Mammary microvascular endothelial cell (primary cell): ENCODE data around the gene PDCD2L. TPM values are rescaled to one million over a fixed set of nuclear protein-coding genes. Genes with fewer than 3 reads are reported as not detected.

Experiments
- total RNA-seq: library from RNA; depleted of rRNA; stranded (reverse); fragments of >200 nt; gene quantifications from 2 replicates; pipeline ENCODE4 v1.2.3, GENCODE V29; 2015

Gene PDCD2L, protein sequence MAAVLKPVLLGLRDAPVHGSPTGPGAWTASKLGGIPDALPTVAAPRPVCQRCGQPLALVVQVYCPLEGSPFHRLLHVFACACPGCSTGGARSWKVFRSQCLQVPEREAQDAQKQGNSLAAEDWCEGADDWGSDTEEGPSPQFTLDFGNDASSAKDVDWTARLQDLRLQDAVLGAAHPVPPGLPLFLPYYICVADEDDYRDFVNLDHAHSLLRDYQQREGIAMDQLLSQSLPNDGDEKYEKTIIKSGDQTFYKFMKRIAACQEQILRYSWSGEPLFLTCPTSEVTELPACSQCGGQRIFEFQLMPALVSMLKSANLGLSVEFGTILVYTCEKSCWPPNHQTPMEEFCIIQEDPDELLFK
- total RNA-seq, result 18.0 and 25.6 TPM in 2 replicates

DNA sequence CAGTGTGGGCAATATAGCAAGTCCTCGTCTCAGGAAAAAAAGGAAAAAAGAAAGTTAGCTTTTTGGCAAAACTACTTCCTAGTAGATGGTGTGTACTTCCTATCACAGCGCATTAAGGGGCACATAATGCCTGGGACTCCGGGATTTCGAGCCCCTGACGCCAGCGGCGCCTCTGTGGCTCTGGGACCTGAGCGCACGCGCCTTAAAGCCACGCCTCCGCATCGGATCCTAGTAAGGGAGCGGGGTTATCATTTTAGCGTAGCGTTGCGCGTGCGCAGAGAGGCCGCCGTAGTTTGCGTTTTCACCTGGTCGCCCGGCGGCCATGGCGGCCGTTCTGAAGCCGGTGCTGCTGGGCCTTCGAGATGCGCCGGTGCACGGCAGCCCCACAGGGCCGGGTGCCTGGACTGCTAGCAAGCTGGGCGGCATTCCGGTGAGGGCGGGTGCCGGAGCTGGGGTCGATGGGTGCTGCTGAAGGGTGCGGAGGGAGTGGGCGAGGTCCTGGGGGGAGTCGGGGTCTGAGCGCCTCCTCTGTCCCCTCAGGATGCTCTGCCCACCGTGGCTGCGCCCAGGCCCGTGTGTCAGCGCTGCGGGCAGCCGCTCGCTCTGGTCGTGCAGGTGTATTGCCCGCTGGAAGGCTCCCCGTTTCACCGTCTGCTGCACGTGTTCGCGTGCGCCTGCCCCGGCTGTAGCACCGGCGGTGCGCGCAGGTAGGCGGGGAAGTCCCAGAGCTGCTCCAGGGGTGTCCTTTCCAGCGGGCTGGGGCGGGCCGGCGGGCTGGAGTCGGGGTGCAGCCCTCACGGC, at the start of gene PDCD2L:
Gene PDCD2L, plus strand, starts transcription at position 291 of the 801 bp plus-strand sequence. Its CDS starts 32 bp downstream, at position 323.

DNA sequence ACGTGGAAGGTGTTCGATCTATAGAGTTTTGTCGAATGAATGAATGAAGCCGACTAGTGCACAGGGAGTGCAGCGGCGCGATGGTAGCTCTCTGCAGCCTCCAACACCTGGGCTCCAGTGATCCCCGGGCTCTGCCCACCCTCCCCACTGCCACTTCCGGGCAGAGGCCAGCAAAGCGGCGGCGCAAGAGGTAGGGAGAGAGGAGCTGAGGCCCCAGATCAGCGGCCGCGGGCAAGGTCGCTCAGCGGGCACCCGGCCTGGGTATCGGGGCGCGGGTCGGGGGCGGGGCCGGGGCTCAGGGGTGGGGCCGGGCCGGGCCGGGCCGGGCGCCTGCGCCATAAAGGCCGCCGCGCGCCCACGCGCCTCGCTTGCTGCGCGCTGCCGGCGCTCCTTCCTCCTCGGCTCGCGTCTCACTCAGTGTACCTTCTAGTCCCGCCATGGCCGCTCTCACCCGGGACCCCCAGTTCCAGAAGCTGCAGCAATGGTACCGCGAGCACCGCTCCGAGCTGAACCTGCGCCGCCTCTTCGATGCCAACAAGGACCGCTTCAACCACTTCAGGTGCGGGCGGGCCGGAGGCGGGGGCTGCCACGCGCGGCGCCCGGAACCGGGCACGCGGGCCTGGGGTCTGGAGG, 39.3 kb upstream of the PDCD2L start, which contains the start of gene GPI:
Gene GPI, plus strand, starts transcription at position 367 of the 633 bp plus-strand sequence. Its CDS starts 71 bp downstream, at position 438.

Other genes starting within 250 kb of the PDCD2L start
- 49.4 and 50.6 TPM in 2 replicates for gene LSM14A, start 231.9 kb upstream of the PDCD2L start, total RNA-seq
- gene GARRE1, start 149.8 kb upstream of the PDCD2L start, total RNA-seq, result 36.7 and 46.4 TPM in 2 replicates
- 304 and 329 TPM in 2 replicates for gene GPI, start 39.2 kb upstream of the PDCD2L start, total RNA-seq
- 76.3 and 96.4 TPM in 2 replicates for gene UBA2, start 24.0 kb downstream of the PDCD2L start, total RNA-seq
- 14.9 and 28.2 TPM in 2 replicates for gene WTIP, start 77.4 kb downstream of the PDCD2L start, total RNA-seq